ENCODE data around the gene CNST.
"Not testable (repeated sequence)": the region's sequence is repeated elsewhere in the genome, so short reads cannot be mapped to it uniquely, and the experiment has no call there.

The CNST gene

GRCh38 chr1:246559310-246559709, 6.9 kb upstream of the CNST start:
- DNase-seq (ENCODE audit: low read depth), result no peak

GRCh38 chr1:246560833-246561232, 5.4 kb upstream of the CNST start:
- DNase-seq (ENCODE audit: low read depth), result not testable (repeated sequence)

GRCh38 chr1:246564839-246565750, 1.2 kb upstream of the CNST start:
- no peak for DNase-seq (ENCODE audit: low read depth)

- no peak for DNase-seq (ENCODE audit: low read depth)
Measured at GRCh38 chr1:246565751-246566127, 517 bp upstream of the CNST start.

GRCh38 chr1:246566813-246567645, 773 bp downstream of the CNST start:
- DNase-seq (ENCODE audit: low read depth), result peak; percentile 82

- DNase-seq (ENCODE audit: low read depth), result no peak
Measured at GRCh38 chr1:246567646-246568235, 1.5 kb downstream of the CNST start.

- no peak for DNase-seq (ENCODE audit: low read depth)
Measured at GRCh38 chr1:246569248-246570238, 3.3 kb downstream of the CNST start.

GRCh38 chr1:246571309-246571708, 5.1 kb downstream of the CNST start:
- DNase-seq (ENCODE audit: low read depth), result not testable (repeated sequence)

GRCh38 chr1:246571953-246572352, 5.7 kb downstream of the CNST start:
- DNase-seq (ENCODE audit: low read depth), result no peak

GRCh38 chr1:246572785-246573184, 6.5 kb downstream of the CNST start:
- DNase-seq (ENCODE audit: low read depth), result no peak

- DNase-seq (ENCODE audit: low read depth), result no peak
Measured at GRCh38 chr1:246573491-246573890, 7.2 kb downstream of the CNST start.

GRCh38 chr1:246576709-246577032, 10.4 kb downstream of the CNST start:
- no peak for DNase-seq (ENCODE audit: low read depth)

- no peak for DNase-seq (ENCODE audit: low read depth)
Measured at GRCh38 chr1:246577082-246577719, 10.9 kb downstream of the CNST start.

GRCh38 chr1:246577720-246578106, 11.5 kb downstream of the CNST start:
- no peak for DNase-seq (ENCODE audit: low read depth)

GRCh38 chr1:246579818-246580217, 13.6 kb downstream of the CNST start:
- no peak for DNase-seq (ENCODE audit: low read depth)

GRCh38 chr1:246580497-246581370, 14.5 kb downstream of the CNST start:
- DNase-seq (ENCODE audit: low read depth), result no peak

GRCh38 chr1:246582301-246583055, 16.2 kb downstream of the CNST start:
- no peak for DNase-seq (ENCODE audit: low read depth)

- DNase-seq (ENCODE audit: low read depth), result no peak
Measured at GRCh38 chr1:246583056-246583440, 16.8 kb downstream of the CNST start.

- peak; percentile 75 for DNase-seq (ENCODE audit: low read depth)
Measured at GRCh38 chr1:246583448-246584185, 17.4 kb downstream of the CNST start.
